Stimulated activated CD8-positive, alpha-beta memory T cell treated with anti-CD3 and anti-CD28 coated beads, Interleukin-2, amount 100 ng/mL, for 48 hours (primary cell): ENCODE measurements around the gene SLC16A5.
"Not testable (repeated sequence)": the region's sequence is repeated elsewhere in the genome, so short reads cannot be mapped to it uniquely, and the experiment has no call there.

Experiments used
- DNase-seq, 2 donors: peaks; one replicate each; pipeline ENCODE4 v3.0.0-alpha.2; 2020; ENCODE audit warnings: low read depth in 2 of 2

The SLC16A5 gene

GRCh38 chr17:75110234-75110937 is 22.6 kb downstream of the SLC16A5 start:
- DNase-seq = no peak

- DNase-seq = no peak
Measured at GRCh38 chr17:75111777-75112335, 24.1 kb downstream of the SLC16A5 start.

GRCh38 chr17:75113798-75114551 is 26.2 kb downstream of the SLC16A5 start:
- peak; percentile 73 to 85 for DNase-seq

- DNase-seq = no peak
Measured at GRCh38 chr17:75114552-75115314, 27.0 kb downstream of the SLC16A5 start.

GRCh38 chr17:75115555-75115954 is 27.8 kb downstream of the SLC16A5 start:
- no peak for DNase-seq

- no peak for DNase-seq
Measured at GRCh38 chr17:75116737-75117136, 29.0 kb downstream of the SLC16A5 start.

- DNase-seq = no peak
Measured at GRCh38 chr17:75118307-75118706, 30.6 kb downstream of the SLC16A5 start.

GRCh38 chr17:75124041-75124818 is 36.5 kb downstream of the SLC16A5 start:
- peak in 1 of 2 donors; percentile 43 for DNase-seq

- no peak for DNase-seq
Measured at GRCh38 chr17:75124819-75125162, 37.0 kb downstream of the SLC16A5 start.

- no peak for DNase-seq
Measured at GRCh38 chr17:75125984-75126383, 38.2 kb downstream of the SLC16A5 start.

- no peak for DNase-seq
Measured at GRCh38 chr17:75126954-75127353, 39.2 kb downstream of the SLC16A5 start.

GRCh38 chr17:75127936-75128335 is 40.2 kb downstream of the SLC16A5 start:
- DNase-seq = not testable (repeated sequence)

GRCh38 chr17:75128694-75129505 is 41.1 kb downstream of the SLC16A5 start:
- no peak for DNase-seq

GRCh38 chr17:75129576-75129975 is 41.8 kb downstream of the SLC16A5 start:
- no peak for DNase-seq

GRCh38 chr17:75130059-75130631 is 42.4 kb downstream of the SLC16A5 start:
- DNase-seq = no peak

GRCh38 chr17:75130632-75131277 is 43.0 kb downstream of the SLC16A5 start:
- peak in 1 of 2 donors; percentile 39 for DNase-seq

GRCh38 chr17:75131278-75132017 is 43.7 kb downstream of the SLC16A5 start, which contains the start of gene NT5C:
NT5C (minus strand) TSS chr17:75131742; CDS start chr17:75131707, 35 bp downstream.
- DNase-seq = peak; percentile 72 to 78
